ENCODE measurements around the gene SP140L. TPM values are rescaled to one million over a fixed set of nuclear protein-coding genes. Genes with fewer than 3 reads are reported as not detected.

SP140L gene
- total and polyA plus RNA-seq, 10 of the 15 experiments (the other 5 are each of a cell fraction or from before 2014, with no cell fraction given) = 4.7 to 28.6 (median 15.0) TPM

DNA sequence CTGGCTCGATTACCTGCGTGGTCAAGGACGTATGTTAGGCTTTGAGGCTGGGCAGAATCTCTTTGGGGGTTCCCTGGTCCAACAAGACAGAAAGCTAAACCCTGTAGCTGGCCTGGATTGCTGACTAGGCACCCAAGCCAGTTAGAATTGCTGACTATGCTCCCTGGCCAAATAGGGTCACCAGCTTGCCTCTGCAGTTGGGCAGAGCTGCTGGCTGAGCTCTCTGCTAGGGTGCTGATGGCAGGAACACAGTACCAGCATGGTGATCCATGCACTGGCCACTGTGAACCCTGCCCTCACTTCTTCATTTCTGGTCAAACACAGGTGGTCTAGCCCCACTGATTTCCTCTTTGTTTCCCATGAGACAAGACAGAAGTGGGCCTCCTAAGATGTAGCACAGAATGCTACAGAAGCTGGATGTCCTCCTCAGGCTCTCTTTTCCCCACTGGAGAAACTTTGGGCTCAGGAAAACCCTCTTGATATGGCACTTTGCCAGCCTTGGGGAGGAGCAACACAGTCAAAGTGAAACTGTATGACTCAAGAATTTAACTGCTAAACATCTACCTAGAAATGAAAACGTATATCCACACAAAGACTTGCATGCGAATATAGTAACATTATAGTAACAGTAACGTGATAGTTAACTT, 20.8 kb downstream of the SP140L start (continued):
- TF ChIP-seq PAX8 (IDR thresholded peaks at IDR 0.05) (no peak), LARP7 (IDR thresholded peaks at IDR 0.05) (no peak), RUNX3 (IDR thresholded peaks at IDR 0.05; ENCODE audit: low read length) (peak; percentile 34), SMAD1 (IDR thresholded peaks at IDR 0.05; ENCODE audit: low read depth, partially characterized antibody) (peak; percentile 53), SMARCA5 (IDR thresholded peaks at IDR 0.05) (no peak), PML (IDR thresholded peaks at IDR 0.05; ENCODE audit: low read length) (no peak), NFYB (IDR thresholded peaks at IDR 0.05; ENCODE audit: insufficient read depth, low read depth, low read length) (no peak), DPF2 (IDR thresholded peaks at IDR 0.05) (peak; percentile 69), ETV6 (conservative IDR thresholded peaks at IDR 0.05 in 1 of 2, IDR thresholded peaks at IDR 0.05 in 1 of 2; ENCODE audit: borderline replicate concordance in 1 of 2, low read depth in 1 of 2) (0 out of 4 replicates have a peak, but pooled peaks of 1 of the 2 experiments have one; percentile 36), GABPA (IDR thresholded peaks at IDR 0.05; ENCODE audit: low read depth) (no peak), HDGF (IDR thresholded peaks at IDR 0.05) (no peak), NFIC (IDR thresholded peaks at IDR 0.05; ENCODE audit: low read depth, low read length) (peak; percentile 56; the same call in 1 of the 2 replicates), ATF7 (IDR thresholded peaks at IDR 0.05; ENCODE audit: low read depth) (peak; percentile 69), IKZF2 (IDR thresholded peaks at IDR 0.05) (peak; percentile 40 to 43; a peak in 1 of 4 replicates), SPI1 (IDR thresholded peaks at IDR 0.05; ENCODE audit: borderline replicate concordance, insufficient read depth, low read depth, low read length) (peak; percentile 27; the same call in 1 of the 2 replicates), JUND (IDR thresholded peaks at IDR 0.05; ENCODE audit: low read depth, low read length) (0 out of 2 replicates have a peak, but pooled peaks have one; percentile 25)
- TF ChIP-seq, protein P1, sequence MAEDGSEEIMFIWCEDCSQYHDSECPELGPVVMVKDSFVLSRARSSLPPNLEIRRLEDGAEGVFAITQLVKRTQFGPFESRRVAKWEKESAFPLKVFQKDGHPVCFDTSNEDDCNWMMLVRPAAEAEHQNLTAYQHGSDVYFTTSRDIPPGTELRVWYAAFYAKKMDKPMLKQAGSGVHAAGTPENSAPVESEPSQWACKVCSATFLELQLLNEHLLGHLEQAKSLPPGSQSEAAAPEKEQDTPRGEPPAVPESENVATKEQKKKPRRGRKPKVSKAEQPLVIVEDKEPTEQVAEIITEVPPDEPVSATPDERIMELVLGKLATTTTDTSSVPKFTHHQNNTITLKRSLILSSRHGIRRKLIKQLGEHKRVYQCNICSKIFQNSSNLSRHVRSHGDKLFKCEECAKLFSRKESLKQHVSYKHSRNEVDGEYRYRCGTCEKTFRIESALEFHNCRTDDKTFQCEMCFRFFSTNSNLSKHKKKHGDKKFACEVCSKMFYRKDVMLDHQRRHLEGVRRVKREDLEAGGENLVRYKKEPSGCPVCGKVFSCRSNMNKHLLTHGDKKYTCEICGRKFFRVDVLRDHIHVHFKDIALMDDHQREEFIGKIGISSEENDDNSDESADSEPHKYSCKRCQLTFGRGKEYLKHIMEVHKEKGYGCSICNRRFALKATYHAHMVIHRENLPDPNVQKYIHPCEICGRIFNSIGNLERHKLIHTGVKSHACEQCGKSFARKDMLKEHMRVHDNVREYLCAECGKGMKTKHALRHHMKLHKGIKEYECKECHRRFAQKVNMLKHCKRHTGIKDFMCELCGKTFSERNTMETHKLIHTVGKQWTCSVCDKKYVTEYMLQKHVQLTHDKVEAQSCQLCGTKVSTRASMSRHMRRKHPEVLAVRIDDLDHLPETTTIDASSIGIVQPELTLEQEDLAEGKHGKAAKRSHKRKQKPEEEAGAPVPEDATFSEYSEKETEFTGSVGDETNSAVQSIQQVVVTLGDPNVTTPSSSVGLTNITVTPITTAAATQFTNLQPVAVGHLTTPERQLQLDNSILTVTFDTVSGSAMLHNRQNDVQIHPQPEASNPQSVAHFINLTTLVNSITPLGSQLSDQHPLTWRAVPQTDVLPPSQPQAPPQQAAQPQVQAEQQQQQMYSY (CRISPR knock-in tag; IDR thresholded peaks at IDR 0.05) = no peak

Data from GM12878 (cell line).